Mesothelial cell of epicardium (in vitro differentiated cells): ENCODE data around the gene TMPRSS5. TPM values are rescaled to one million over a fixed set of nuclear protein-coding genes. Genes with fewer than 3 reads are reported as not detected.
"Not testable (repeated sequence)": the region's sequence is repeated elsewhere in the genome, so short reads cannot be mapped to it uniquely, and the experiment has no call there.

Experiments used
- DNase-seq, 2 experiments: peaks; one replicate each; pipeline ENCODE4 v3.0.0; 2021; ENCODE audit warnings: low spot score in 2 of 2; ENCODE audit not compliant: unreplicated experiment in 2 of 2
- H3K27ac Mint-ChIP-seq: 2 replicates; pipeline ENCODE4 v1.8.0; 2021; ENCODE audit warnings: mixed read lengths
- H3K27me3 Mint-ChIP-seq: 2 replicates; pipeline ENCODE4 v1.8.0; 2021; ENCODE audit warnings: low read depth, mixed read lengths
- H3K36me3 Mint-ChIP-seq: 2 replicates; pipeline ENCODE4 v1.8.0; 2021; ENCODE audit warnings: mixed read lengths
- H3K4me1 Mint-ChIP-seq: 2 replicates; pipeline ENCODE4 v1.8.0; 2021; ENCODE audit warnings: mixed read lengths
- H3K4me3 Mint-ChIP-seq: 2 replicates; pipeline ENCODE4 v1.8.0; 2021; ENCODE audit warnings: mild to moderate bottlenecking, moderate library complexity, mixed read lengths
- H3K9me3 Mint-ChIP-seq: 2 replicates; pipeline ENCODE4 v1.8.0; 2021; ENCODE audit warnings: mixed read lengths
- total RNA-seq: library from RNA; stranded (reverse); gene quantifications from 3 replicates; pipeline ENCODE4 v1.2.1, GENCODE V29; 2021
- TF ChIP-seq, protein P1 (sequence below): fragments of 200-600 bp; sonication (generic); IDR thresholded peaks from one replicate; pipeline ENCODE4 v1.5.0; 2021; ENCODE audit warnings: antibody characterized with exemption; ENCODE audit not compliant: unreplicated experiment

Gene TMPRSS5
- total RNA-seq, 1 donor from 2014 or later: 3.5 TPM

DNA sequence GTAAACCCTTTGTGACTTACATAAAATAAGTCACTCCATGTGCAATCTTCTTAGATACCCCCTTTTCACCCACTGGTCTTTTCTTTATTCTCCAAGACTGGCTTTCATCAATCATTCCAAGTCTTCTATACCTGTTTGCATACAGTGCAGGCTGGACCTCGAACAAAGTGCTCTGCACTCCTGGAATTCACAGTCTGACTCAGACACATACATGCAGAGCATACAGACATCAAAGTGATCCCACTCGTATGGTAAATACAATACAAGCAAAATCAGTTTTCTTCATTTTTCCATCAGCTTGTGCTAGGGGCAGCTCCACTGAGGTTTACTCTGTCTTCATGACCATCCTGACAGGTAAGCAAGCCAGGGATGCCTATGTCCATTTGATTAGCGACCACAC is 16.8 kb upstream of the TMPRSS5 start:
- no peak for DNase-seq
- TF ChIP-seq, protein P1, sequence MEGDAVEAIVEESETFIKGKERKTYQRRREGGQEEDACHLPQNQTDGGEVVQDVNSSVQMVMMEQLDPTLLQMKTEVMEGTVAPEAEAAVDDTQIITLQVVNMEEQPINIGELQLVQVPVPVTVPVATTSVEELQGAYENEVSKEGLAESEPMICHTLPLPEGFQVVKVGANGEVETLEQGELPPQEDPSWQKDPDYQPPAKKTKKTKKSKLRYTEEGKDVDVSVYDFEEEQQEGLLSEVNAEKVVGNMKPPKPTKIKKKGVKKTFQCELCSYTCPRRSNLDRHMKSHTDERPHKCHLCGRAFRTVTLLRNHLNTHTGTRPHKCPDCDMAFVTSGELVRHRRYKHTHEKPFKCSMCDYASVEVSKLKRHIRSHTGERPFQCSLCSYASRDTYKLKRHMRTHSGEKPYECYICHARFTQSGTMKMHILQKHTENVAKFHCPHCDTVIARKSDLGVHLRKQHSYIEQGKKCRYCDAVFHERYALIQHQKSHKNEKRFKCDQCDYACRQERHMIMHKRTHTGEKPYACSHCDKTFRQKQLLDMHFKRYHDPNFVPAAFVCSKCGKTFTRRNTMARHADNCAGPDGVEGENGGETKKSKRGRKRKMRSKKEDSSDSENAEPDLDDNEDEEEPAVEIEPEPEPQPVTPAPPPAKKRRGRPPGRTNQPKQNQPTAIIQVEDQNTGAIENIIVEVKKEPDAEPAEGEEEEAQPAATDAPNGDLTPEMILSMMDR: no peak
- Mint-ChIP-seq H3K36me3 (peaks cover 12% of the 10 kb centered on the region), H3K9me3 (no peaks in the 10 kb centered on the region), H3K27me3 (no peaks in the 10 kb centered on the region), H3K4me1 (peaks cover 26% of the 10 kb centered on the region), H3K27ac (no peak overlapping the region), H3K4me3 (no peak overlapping the region)

DNA sequence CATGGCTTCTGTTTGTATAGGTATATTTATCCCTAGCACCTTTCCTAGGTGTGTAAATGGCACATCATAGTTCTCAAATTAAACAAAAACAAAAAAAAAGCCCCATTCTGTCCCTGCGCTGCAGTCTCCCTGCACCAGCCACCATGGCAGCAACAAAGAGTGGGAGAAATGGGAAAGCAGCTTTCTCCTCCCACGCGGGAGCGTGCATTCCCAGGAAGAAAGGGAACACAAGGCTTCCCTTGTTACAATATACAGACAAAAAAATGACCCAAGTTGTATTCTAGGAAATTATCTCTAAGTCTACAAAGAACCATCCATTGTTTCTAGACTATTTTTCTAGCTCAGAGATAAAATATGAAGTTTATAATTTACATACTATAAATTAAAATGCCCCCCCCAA is 16.1 kb upstream of the TMPRSS5 start:
- H3K9me3 Mint-ChIP-seq: peaks cover 5% of the 10 kb centered on the region
- no peaks in the 10 kb centered on the region for H3K27me3 Mint-ChIP-seq
- peaks cover 25% of the 10 kb centered on the region for H3K4me1 Mint-ChIP-seq
- DNase-seq: no peak
- H3K27ac Mint-ChIP-seq: no peak overlapping the region
- peaks cover 17% of the 10 kb centered on the region for H3K36me3 Mint-ChIP-seq
- TF ChIP-seq, protein P1: no peak
- no peak overlapping the region for H3K4me3 Mint-ChIP-seq

DNA sequence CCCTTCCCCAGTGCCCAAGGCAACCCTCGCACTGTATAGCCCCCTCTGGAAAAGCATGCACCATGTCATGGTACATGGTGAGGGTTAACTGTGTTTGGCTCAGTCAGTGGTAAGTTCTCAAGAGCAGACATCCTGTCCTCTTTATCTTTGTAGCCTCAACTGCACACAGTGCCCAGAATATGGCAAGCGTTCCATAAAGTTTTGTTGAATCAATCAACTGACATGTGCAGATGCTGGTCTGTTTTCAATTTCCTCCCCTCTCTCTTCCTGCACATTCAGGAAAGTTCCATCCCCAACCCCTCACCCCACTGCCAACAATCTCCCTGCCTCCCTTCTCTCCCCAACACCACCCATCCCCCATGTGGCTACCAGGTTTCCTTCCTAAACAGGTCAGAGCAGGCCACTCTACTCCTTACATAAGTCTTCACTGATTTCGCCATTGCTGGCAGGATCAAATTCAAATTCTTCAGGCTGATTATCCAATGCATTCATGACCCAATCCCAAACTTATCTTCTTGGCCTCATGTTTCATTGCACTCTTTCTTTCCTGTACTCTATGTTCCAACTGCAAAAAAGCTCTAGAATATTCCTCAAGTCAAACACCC is 15.5 kb upstream of the TMPRSS5 start:
- DNase-seq: no peak

DNA sequence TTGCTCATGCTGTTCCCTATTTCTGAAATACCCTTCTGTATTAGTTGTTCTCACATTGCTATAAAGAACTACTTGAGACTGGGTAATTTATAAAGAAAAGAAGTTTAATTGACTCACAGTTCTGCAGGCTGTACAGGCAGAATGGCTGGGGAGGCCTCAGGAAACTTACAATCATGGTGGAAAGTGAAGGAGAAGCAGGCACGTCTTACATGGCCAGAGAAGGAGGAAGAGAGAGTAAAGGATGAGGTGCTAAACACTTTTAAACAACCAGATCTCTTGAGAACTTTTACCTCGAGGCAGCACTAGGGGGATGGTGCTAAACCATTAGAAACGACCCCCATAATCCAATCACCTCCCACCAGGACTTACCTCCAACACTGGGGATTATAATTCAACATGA is 14.4 kb upstream of the TMPRSS5 start:
- H3K27ac Mint-ChIP-seq, DNase-seq, H3K9me3 Mint-ChIP-seq, H3K4me3 Mint-ChIP-seq, H3K27me3 Mint-ChIP-seq: not testable (repeated sequence)
- peaks cover 17% of the 10 kb centered on the region for H3K4me1 Mint-ChIP-seq
- peaks cover 27% of the 10 kb centered on the region for H3K36me3 Mint-ChIP-seq

More for the DNA sequence above, 15.5 kb upstream of the TMPRSS5 start:
- H3K4me3 Mint-ChIP-seq: no peak overlapping the region
- H3K36me3 Mint-ChIP-seq: peaks cover 21% of the 10 kb centered on the region
- no peak overlapping the region for H3K27ac Mint-ChIP-seq
- TF ChIP-seq, protein P1: no peak
- H3K4me1 Mint-ChIP-seq: peaks cover 24% of the 10 kb centered on the region
- H3K9me3 Mint-ChIP-seq: peaks cover 5% of the 10 kb centered on the region
- H3K27me3 Mint-ChIP-seq: no peaks in the 10 kb centered on the region

DNA sequence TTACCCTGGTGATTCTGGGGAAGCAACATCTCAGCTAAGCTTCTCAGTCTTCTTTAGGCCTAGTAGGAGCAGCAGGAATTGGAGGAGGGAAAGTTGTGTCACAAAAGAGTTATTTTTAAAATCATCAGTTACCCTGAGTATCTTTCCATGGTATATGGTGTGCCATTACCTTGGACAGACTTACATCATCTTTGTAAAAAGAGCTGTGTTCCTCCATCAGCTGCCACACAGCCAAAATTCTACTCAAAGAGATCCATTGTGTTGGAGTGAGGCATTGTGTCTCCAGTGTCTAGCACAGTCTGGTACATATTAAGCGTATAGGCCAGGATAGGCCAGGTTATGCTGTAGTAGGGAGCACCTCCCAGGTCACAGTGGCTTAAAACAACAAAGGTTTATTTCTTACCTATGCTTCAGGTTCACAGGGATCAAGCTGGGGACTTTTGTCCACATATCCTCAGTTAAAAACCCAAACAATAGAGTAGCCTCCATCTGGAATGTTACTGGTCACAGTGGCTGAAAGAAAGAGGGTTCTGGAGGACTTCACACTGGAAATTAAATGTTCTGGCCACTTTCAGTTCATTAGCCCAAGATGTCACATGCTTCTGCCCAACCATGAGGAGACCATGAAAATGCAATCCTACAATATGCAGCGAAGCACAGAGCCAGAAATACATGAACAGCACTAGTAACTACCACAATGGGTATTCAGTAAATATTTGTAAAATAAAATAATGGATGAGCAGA is 9.9 kb upstream of the TMPRSS5 start:
- H3K4me1 Mint-ChIP-seq: no peaks in the 10 kb centered on the region
- H3K4me3 Mint-ChIP-seq: no peak overlapping the region
- no peaks in the 10 kb centered on the region for H3K27me3 Mint-ChIP-seq
- H3K27ac Mint-ChIP-seq: no peak overlapping the region
- H3K9me3 Mint-ChIP-seq: peaks cover 17% of the 10 kb centered on the region
- H3K36me3 Mint-ChIP-seq: peaks cover 42% of the 10 kb centered on the region
- TF ChIP-seq, protein P1: no peak
- DNase-seq: no peak

DNA sequence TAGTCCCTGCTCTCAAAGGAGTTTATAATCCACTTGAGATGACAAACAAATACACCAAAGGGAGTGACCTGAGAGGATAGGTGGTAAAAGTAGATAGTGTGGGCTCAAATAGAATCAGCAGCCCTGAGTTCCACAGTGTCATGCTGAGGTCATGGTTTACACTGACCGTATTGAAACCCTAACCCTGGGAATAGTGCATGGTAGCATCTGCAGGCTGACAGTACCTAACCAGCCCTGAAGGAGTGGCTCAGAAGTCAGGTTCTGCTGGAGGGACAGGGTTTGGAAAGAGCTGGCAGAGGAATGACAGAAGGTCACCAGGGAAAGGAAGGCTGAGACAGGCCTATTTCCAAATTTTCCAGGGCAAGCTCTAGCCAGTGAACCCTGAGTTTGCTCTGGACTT is 9.2 kb upstream of the TMPRSS5 start:
- Mint-ChIP-seq H3K4me1 (no peaks in the 10 kb centered on the region), H3K4me3 (no peak overlapping the region), H3K27me3 (no peaks in the 10 kb centered on the region), H3K36me3 (peaks cover 36% of the 10 kb centered on the region), H3K9me3 (peaks cover 25% of the 10 kb centered on the region), H3K27ac (no peak overlapping the region)
- TF ChIP-seq, protein P1: no peak
- no peak for DNase-seq
